Stomach (tissue), 4 donors: ENCODE results near the gene GTF2E1.

ENCODE experiments used
- EP300 ChIP-seq: sonication (generic); formaldehyde crosslinking; IDR thresholded peaks from one replicate; pipeline ENCODE4 v1.6.1; 2017; ENCODE audit warnings: antibody characterized with exemption
- POLR2AphosphoS5 ChIP-seq, 3 donors: sonication (generic); formaldehyde crosslinking; IDR thresholded peaks; one replicate each; pipeline ENCODE4 v1.6.1; 2016; ENCODE audit warnings: antibody characterized with exemption in 3 of 3
- TF ChIP-seq, protein P1 (sequence below), 7 experiments: fragments of 450-650 bp in 4 of 7; fragments of 200-600 bp in 3 of 7; sonication (generic) in 3 of 7; IDR thresholded peaks; one replicate each; pipeline ENCODE4 v1.5.1; 2016 to 2019; ENCODE audit warnings: antibody characterized with exemption in 7 of 7, control low read depth in 2 of 7, mild to moderate bottlenecking in 1 of 7

DNA sequence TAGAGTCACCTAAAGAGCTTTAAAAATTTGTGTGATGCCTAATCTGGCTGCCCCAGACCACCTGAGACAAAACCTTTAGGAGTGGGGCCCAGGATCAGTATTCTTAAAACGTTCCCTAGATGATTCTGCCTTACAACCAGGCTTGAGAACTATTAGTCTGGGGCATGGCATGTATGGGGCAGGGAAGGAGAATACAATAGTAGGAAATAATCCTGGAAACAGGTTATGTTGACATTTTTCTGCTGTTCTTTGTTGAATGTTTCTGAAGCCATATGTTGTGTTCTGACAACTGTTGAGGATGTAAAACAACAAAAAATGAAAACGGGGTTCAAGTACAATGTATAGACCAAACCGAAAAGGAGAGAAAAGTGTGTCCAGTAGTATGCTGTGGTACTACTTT, 2.9 kb downstream of the GTF2E1 start:
- TF ChIP-seq POLR2AphosphoS5 (IDR thresholded peaks at IDR 0.05) (no peak), EP300 (no peak)
- TF ChIP-seq, protein P1, sequence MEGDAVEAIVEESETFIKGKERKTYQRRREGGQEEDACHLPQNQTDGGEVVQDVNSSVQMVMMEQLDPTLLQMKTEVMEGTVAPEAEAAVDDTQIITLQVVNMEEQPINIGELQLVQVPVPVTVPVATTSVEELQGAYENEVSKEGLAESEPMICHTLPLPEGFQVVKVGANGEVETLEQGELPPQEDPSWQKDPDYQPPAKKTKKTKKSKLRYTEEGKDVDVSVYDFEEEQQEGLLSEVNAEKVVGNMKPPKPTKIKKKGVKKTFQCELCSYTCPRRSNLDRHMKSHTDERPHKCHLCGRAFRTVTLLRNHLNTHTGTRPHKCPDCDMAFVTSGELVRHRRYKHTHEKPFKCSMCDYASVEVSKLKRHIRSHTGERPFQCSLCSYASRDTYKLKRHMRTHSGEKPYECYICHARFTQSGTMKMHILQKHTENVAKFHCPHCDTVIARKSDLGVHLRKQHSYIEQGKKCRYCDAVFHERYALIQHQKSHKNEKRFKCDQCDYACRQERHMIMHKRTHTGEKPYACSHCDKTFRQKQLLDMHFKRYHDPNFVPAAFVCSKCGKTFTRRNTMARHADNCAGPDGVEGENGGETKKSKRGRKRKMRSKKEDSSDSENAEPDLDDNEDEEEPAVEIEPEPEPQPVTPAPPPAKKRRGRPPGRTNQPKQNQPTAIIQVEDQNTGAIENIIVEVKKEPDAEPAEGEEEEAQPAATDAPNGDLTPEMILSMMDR (IDR thresholded peaks at IDR 0.05), result no peak
